Ectodermal cell (in vitro differentiated cells): ENCODE results near the gene USP10.
"Not testable (repeated sequence)": the region's sequence is repeated elsewhere in the genome, so short reads cannot be mapped to it uniquely, and the experiment has no call there.

Experiments used
- H3K27ac ChIP-seq: 2 replicates; pipeline ENCODE4 v1.7.0; 2013; ENCODE audit warnings: mild to moderate bottlenecking, low read depth, low read length; ENCODE audit not compliant: insufficient read depth, poor library complexity, severe bottlenecking
- H3K27me3 ChIP-seq: 2 replicates; pipeline ENCODE4 v1.7.0; 2013; ENCODE audit warnings: mild to moderate bottlenecking, low read length; ENCODE audit not compliant: insufficient read depth, control insufficient read depth, poor library complexity, severe bottlenecking
- H3K36me3 ChIP-seq: one replicate; pipeline ENCODE4 v1.7.0; 2013; ENCODE audit warnings: low read length; ENCODE audit not compliant: control insufficient read depth, insufficient read depth
- H3K4me1 ChIP-seq: one replicate; pipeline ENCODE4 v1.7.0; 2013; ENCODE audit warnings: low read length; ENCODE audit not compliant: control insufficient read depth, insufficient read depth
- H3K4me3 ChIP-seq: 2 replicates; pipeline ENCODE4 v1.7.0; 2013; ENCODE audit warnings: low read depth, low read length, control low read depth; ENCODE audit not compliant: insufficient read depth
- H3K9me3 ChIP-seq: 2 replicates; pipeline ENCODE4 v1.7.0; 2013; ENCODE audit warnings: mild to moderate bottlenecking, low read length, moderate library complexity; ENCODE audit not compliant: control insufficient read depth
- WGBS, 2 experiments: methylation state at CpG; one replicate each; pipeline ENCODE4 v1.1.7; 2013; ENCODE audit warnings: missing lambda C conversion rate in 2 of 2; 5-methylcytosine and 5-hydroxymethylcytosine counted together

The USP10 gene

GRCh38 chr16:84726079-84726668 is 26.4 kb downstream of the USP10 start:
- Histone ChIP-seq H3K4me1 (peaks cover 17% of the 10 kb centered on the region), H3K9me3 (no peaks in the 10 kb centered on the region), H3K36me3 (no peaks in the 10 kb centered on the region), H3K27ac (no peak overlapping the region), H3K27me3 (no peaks in the 10 kb centered on the region), H3K4me3 (no peak overlapping the region)
- 25 to 30% methylated on average over 11 to 12 of the region's 12 CpGs for WGBS, 2 experiments

- peaks cover 17% of the 10 kb centered on the region for H3K4me1 ChIP-seq
- WGBS, 2 experiments = 72 to 75% methylated on average over 14 of the region's 14 CpGs
Observed at GRCh38 chr16:84726669-84727467, 27.1 kb downstream of the USP10 start.

GRCh38 chr16:84728853-84729424 is 29.1 kb downstream of the USP10 start:
- no peak overlapping the region for H3K27ac ChIP-seq

More at GRCh38 chr16:84726669-84727467, 27.1 kb downstream of the USP10 start:
- Histone ChIP-seq H3K36me3 (no peaks in the 10 kb centered on the region), H3K27me3 (no peaks in the 10 kb centered on the region), H3K9me3 (no peaks in the 10 kb centered on the region), H3K4me3 (no peak overlapping the region), H3K27ac (no peak overlapping the region)

GRCh38 chr16:84729716-84730320 is 30.0 kb downstream of the USP10 start:
- no peaks in the 10 kb centered on the region for H3K36me3 ChIP-seq
- H3K9me3 ChIP-seq = no peaks in the 10 kb centered on the region
- H3K27ac ChIP-seq = no peak overlapping the region
- 66 to 77% methylated on average over 6 to 7 of the region's 7 CpGs for WGBS, 2 experiments
- H3K4me3 ChIP-seq = no peak overlapping the region
- H3K27me3 ChIP-seq = no peaks in the 10 kb centered on the region
- peaks cover 10% of the 10 kb centered on the region for H3K4me1 ChIP-seq

More at GRCh38 chr16:84728853-84729424, 29.1 kb downstream of the USP10 start:
- Histone ChIP-seq H3K4me3 (no peak overlapping the region), H3K4me1 (peaks cover 17% of the 10 kb centered on the region), H3K36me3 (no peaks in the 10 kb centered on the region), H3K27me3 (no peaks in the 10 kb centered on the region), H3K9me3 (no peaks in the 10 kb centered on the region)
- WGBS, 2 experiments = 93 to 98% methylated on average over 10 of the region's 10 CpGs

GRCh38 chr16:84730406-84731106 is 30.8 kb downstream of the USP10 start:
- no peaks in the 10 kb centered on the region for H3K27me3 ChIP-seq
- no peaks in the 10 kb centered on the region for H3K9me3 ChIP-seq
- H3K36me3 ChIP-seq = no peaks in the 10 kb centered on the region
- H3K4me3 ChIP-seq = no peak overlapping the region
- WGBS, 2 experiments = 66 to 71% methylated on average over 8 of the region's 9 CpGs
- peaks cover 10% of the 10 kb centered on the region for H3K4me1 ChIP-seq
- no peak overlapping the region for H3K27ac ChIP-seq

- not testable (repeated sequence) for H3K27ac ChIP-seq, H3K36me3 ChIP-seq, H3K4me1 ChIP-seq, H3K27me3 ChIP-seq, H3K9me3 ChIP-seq, H3K4me3 ChIP-seq
- WGBS, 2 experiments = 86 to 97% methylated on average over 12 of the region's 13 CpGs
Observed at GRCh38 chr16:84732332-84732673, 32.5 kb downstream of the USP10 start.

- WGBS, 2 experiments = 86 to 89% methylated on average over 9 of the region's 9 CpGs
- Histone ChIP-seq H3K27ac (no peak overlapping the region), H3K9me3 (no peaks in the 10 kb centered on the region), H3K4me1 (no peaks in the 10 kb centered on the region), H3K36me3 (peaks cover 5% of the 10 kb centered on the region), H3K27me3 (no peaks in the 10 kb centered on the region), H3K4me3 (no peak overlapping the region)
Observed at GRCh38 chr16:84732674-84733352, 33.0 kb downstream of the USP10 start.

- no peaks in the 10 kb centered on the region for H3K4me1 ChIP-seq
- no peak overlapping the region for H3K4me3 ChIP-seq
- H3K36me3 ChIP-seq = peaks cover 5% of the 10 kb centered on the region
- no peaks in the 10 kb centered on the region for H3K27me3 ChIP-seq
- no peaks in the 10 kb centered on the region for H3K9me3 ChIP-seq
- H3K27ac ChIP-seq = no peak overlapping the region
- 95 to 96% methylated on average over 17 of the region's 17 CpGs for WGBS, 2 experiments
Observed at GRCh38 chr16:84735849-84736586, 36.2 kb downstream of the USP10 start.
